GM12891 (cell line): ENCODE measurements around the gene PRR15L.

Experiments
- DNase-seq: peaks from one replicate; pipeline ENCODE4 v3.0.0; 2011; ENCODE audit warnings: low spot score; ENCODE audit not compliant: insufficient read length
- FAIRE-seq: peaks from 2 replicates; lab custom pipeline; 2011; peaks lifted over from hg19 to GRCh38; lab: Jason Lieb, UNC
- PAX5 ChIP-seq: IDR thresholded peaks from 2 replicates; pipeline ENCODE4 v1.6.1; 2011; ENCODE audit warnings: low read length, moderate library complexity, mild to moderate bottlenecking; ENCODE audit not compliant: insufficient read depth, severe bottlenecking
- POLR2A ChIP-seq: IDR thresholded peaks from 2 replicates; pipeline ENCODE4 v1.6.1; 2011; ENCODE audit warnings: low read depth, low read length, control low read depth
- POLR2AphosphoS5 ChIP-seq: IDR thresholded peaks from 2 replicates; pipeline ENCODE4 v1.6.1; 2011; ENCODE audit warnings: low read depth, low read length, control low read depth
- POU2F2 ChIP-seq: IDR thresholded peaks from 2 replicates; pipeline ENCODE4 v1.6.1; 2011; ENCODE audit warnings: low read depth, mild to moderate bottlenecking, control low read depth, low read length, moderate library complexity
- SPI1 ChIP-seq: IDR thresholded peaks from 2 replicates; pipeline ENCODE4 v1.6.1; 2011; ENCODE audit warnings: low read depth, low read length, control low read depth
- TAF1 ChIP-seq: IDR thresholded peaks from 2 replicates; pipeline ENCODE4 v1.6.1; 2011; ENCODE audit warnings: low read depth, low read length, control low read depth

The PRR15L gene

DNA sequence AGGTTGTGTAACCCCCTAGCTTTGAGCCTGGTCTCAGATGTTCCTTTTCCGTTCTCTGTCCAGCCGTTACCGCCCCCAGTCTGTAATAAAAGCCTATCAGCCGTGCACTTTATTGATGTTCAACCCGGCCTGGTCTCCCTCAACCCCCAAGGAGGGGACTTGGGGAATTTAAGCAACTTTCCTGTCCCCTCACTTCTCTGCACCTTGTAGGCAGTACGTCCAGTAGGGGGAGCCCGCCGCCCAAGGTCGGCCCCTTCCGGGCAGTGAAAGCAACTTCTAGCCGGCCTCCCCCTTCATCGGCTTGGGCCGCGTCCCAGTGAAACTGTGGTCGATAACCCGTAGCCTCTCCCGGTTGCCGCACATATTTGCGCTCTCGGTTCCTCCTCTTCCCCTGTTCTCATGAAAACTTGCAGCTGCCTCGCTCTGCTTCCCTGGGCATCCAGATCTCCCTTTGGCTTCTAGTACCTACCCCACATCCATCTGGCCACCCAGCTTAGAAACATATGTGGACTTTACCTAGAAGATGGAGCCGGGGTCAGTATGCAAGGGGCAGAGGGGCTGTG, 8.4 kb downstream of the PRR15L start:
- peak; percentile 24; the same call in 1 of the 2 replicates for TF ChIP-seq SPI1
- no peak for TF ChIP-seq PAX5
- TF ChIP-seq POU2F2 = 0 out of 2 replicates have a peak, but pooled peaks have one; percentile 6
- no peak for TF ChIP-seq POLR2A
- FAIRE-seq = peak; percentile 89
- peak; percentile 51 for DNase-seq

GRCh38 chr17:47948706-47949196, 8.9 kb downstream of the PRR15L start:
- FAIRE-seq = no peak
- no peak for TF ChIP-seq PAX5
- no peak for TF ChIP-seq POU2F2
- no peak for TF ChIP-seq POLR2AphosphoS5
- no peak for TF ChIP-seq SPI1
- no peak for TF ChIP-seq TAF1
- TF ChIP-seq POLR2A = no peak
- DNase-seq = no peak

DNA sequence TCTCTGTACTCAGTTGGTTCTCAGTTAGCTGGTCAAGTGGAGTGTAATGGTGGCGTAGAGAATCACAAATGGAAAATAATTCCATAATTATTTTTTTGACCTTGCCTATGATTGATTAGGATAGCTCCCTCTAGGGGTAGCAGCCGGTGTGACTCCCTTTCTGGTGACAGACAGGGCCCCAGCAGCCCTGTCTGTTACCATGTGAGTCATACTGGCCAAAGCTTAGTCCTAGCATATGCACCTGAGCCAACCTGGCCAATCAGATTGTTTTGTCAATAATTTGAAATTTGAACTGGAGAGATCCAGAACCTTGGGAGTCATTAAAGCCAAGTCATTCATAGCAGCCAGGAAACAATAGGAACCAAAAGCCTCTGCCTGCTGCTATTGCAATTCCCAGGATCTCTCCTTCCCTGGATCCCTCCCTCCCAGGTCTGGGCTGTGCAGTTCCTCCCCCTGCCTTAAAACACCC, 10.7 kb downstream of the PRR15L start:
- FAIRE-seq (peak; percentile 76), DNase-seq (peak; percentile 75)
- no peak for TF ChIP-seq POLR2AphosphoS5
- no peak for TF ChIP-seq PAX5
- TF ChIP-seq POLR2A = no peak
- no peak for TF ChIP-seq TAF1

DNA sequence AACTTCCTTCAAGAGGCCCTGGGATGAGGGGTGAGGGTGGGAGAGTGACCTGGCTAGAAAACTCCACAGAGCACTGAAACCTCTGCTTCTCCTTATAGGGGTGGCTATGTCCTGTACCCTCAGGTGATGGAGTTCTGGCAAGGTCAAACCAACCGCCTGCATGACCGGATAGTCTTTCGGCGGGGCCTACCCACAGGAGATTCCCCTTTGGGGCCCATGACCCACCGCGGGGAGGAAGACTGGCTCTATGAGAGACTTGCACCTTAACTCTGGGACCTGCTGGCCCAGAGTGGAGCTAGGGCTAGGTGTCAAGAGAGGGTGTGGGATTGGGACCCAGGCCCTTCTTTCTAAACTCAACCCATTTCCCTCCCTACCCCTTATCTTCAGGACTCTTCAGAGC, 11.2 kb downstream of the PRR15L start:
- no peak for FAIRE-seq
- no peak for DNase-seq
- TF ChIP-seq SPI1 = no peak
- TF ChIP-seq TAF1 = no peak

- peak; percentile 79 for TF ChIP-seq SPI1
- TF ChIP-seq POLR2A = no peak
- FAIRE-seq (no peak), DNase-seq (no peak)
Observed at GRCh38 chr17:47945529-47946508, 11.9 kb downstream of the PRR15L start.

- FAIRE-seq (no peak), DNase-seq (no peak)
- no peak for TF ChIP-seq TAF1
- no peak for TF ChIP-seq SPI1
- TF ChIP-seq POLR2AphosphoS5 = no peak
- TF ChIP-seq PAX5 = no peak
- TF ChIP-seq POLR2A = no peak
- TF ChIP-seq POU2F2 = no peak
Observed at GRCh38 chr17:47945080-47945479, 12.6 kb downstream of the PRR15L start.

- TF ChIP-seq POU2F2 (no peak), POLR2AphosphoS5 (no peak), POLR2A (no peak), TAF1 (no peak), PAX5 (no peak), SPI1 (no peak)
- DNase-seq (no peak), FAIRE-seq (no peak)
Observed at GRCh38 chr17:47942568-47942967, 15.1 kb downstream of the PRR15L start.

DNA sequence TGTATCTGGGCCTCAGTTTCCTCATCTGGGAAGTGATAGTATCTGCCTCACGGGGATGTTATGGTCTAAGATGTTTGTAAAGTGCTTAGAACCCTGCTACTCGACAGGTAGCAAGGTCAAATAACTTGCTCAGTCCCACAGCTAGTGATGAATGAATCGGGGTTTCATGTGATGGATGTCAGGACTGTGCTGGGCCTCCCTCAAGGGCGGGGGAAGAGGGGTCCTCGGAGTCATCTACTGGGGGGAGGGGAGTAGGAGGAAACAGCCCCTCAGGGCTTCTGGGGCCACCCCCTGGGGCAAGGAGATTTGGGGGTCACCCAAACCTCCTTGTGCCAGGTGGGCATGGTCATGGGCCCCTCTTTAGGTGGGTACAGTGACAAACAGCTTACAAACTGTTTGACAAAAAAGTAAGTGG, 15.6 kb downstream of the PRR15L start:
- DNase-seq (no peak), FAIRE-seq (no peak)
- no peak for TF ChIP-seq PAX5
- no peak for TF ChIP-seq TAF1
- no peak for TF ChIP-seq POLR2A
- no peak for TF ChIP-seq SPI1
- TF ChIP-seq POU2F2 = no peak
- TF ChIP-seq POLR2AphosphoS5 = no peak

GRCh38 chr17:47941246-47942095, 16.2 kb downstream of the PRR15L start, which contains the start of gene PNPO:
Gene PNPO (plus strand): TSS chr17:47941571. CDS start chr17:47941676, 105 bp downstream.
- DNase-seq (peak; percentile 92), FAIRE-seq (peak; percentile 97)
- TF ChIP-seq POU2F2 (peak; percentile 3; the same call in 1 of the 2 replicates), POLR2A (no peak; the same call in 1 of the 2 replicates), TAF1 (peak; percentile 55), SPI1 (0 out of 2 replicates have a peak, but pooled peaks have one; percentile 1), POLR2AphosphoS5 (no peak; the same call in 1 of the 2 replicates), PAX5 (no peak)
